CD8-positive, alpha-beta memory T cell (primary cell): ENCODE measurements around the gene CYGB. TPM values are rescaled to one million over a fixed set of nuclear protein-coding genes. Genes with fewer than 3 reads are reported as not detected.

ENCODE experiments used
- polyA plus RNA-seq: library from polyadenylated mRNA; unstranded; fragments of 300-500 nt; fragmentation: Illumina TruSeq; gene quantifications from one replicate; pipeline ENCODE4 v1.2.3, GENCODE V29; 2021
- total RNA-seq, 2 experiments: library from RNA; stranded (reverse); gene quantifications; one replicate each; pipeline ENCODE4 v1.2.3, GENCODE V29; 2021

Gene CYGB
- total and polyA plus RNA-seq, 3 experiments from 2014 or later: 0.23 TPM; not detected in 2

Other genes with a start within 250 kb of the CYGB start
- 1 to 10 TPM; 2.4 to 2.5 TPM for gene QRICH2, start 229.4 kb downstream of the CYGB start, total RNA-seq
- 0.22 TPM for gene QRICH2, start 229.4 kb downstream of the CYGB start, polyA plus RNA-seq
- gene PRPSAP1, start 183.8 kb downstream of the CYGB start, total RNA-seq: 10 to 100 TPM; 46.9 to 48.3 TPM
- 63.3 TPM for gene PRPSAP1, start 183.8 kb downstream of the CYGB start, polyA plus RNA-seq
- 10 to 100 TPM; 17.2 to 18.7 TPM for gene SPHK1, start 153.1 kb downstream of the CYGB start, total RNA-seq
- gene SPHK1, start 153.1 kb downstream of the CYGB start, polyA plus RNA-seq: 0.76 TPM
- 10 to 100 TPM; 33.6 to 35.0 TPM for gene UBE2O, start 84.6 kb downstream of the CYGB start, total RNA-seq
- 14.9 TPM for gene UBE2O, start 84.6 kb downstream of the CYGB start, polyA plus RNA-seq
- gene AANAT, start 70.1 kb downstream of the CYGB start, total RNA-seq: not detected
- gene AANAT, start 70.1 kb downstream of the CYGB start, polyA plus RNA-seq: not detected
- gene RHBDF2, start 36.3 kb downstream of the CYGB start, total RNA-seq: 10 to 100 TPM; 38.2 to 42.5 TPM
- 38.4 TPM for gene RHBDF2, start 36.3 kb downstream of the CYGB start, polyA plus RNA-seq
- under 1 TPM; 0.38 to 0.53 TPM for gene PRCD, start 2.3 kb upstream of the CYGB start, total RNA-seq
- gene PRCD, start 2.3 kb upstream of the CYGB start, polyA plus RNA-seq: 1.2 TPM
- 1 to 10 TPM in 1 of 2 experiments, under 1 TPM in 1; 0.83 to 1.0 TPM for gene ST6GALNAC2, start 48.2 kb upstream of the CYGB start, total RNA-seq
- gene ST6GALNAC2, start 48.2 kb upstream of the CYGB start, polyA plus RNA-seq: 2.9 TPM
- under 1 TPM in 1 of 2 experiments, not detected in 1; 0.46 TPM for gene ST6GALNAC1, start 106.0 kb upstream of the CYGB start, total RNA-seq
- 0.28 TPM for gene ST6GALNAC1, start 106.0 kb upstream of the CYGB start, polyA plus RNA-seq
- 10 to 100 TPM; 27.1 to 29.1 TPM for gene MXRA7, start 173.3 kb upstream of the CYGB start, total RNA-seq
- 30.6 TPM for gene MXRA7, start 173.3 kb upstream of the CYGB start, polyA plus RNA-seq
- 10 to 100 TPM; 62.7 to 66.8 TPM for gene JMJD6, start 188.9 kb upstream of the CYGB start, total RNA-seq
- gene JMJD6, start 188.9 kb upstream of the CYGB start, polyA plus RNA-seq: 37.1 TPM
- 10 to 100 TPM; 43.6 to 44.6 TPM for gene METTL23, start 189.1 kb upstream of the CYGB start, total RNA-seq
- 152 TPM for gene METTL23, start 189.1 kb upstream of the CYGB start, polyA plus RNA-seq
- 100 to 1,000 TPM; 626 to 630 TPM for gene SRSF2, start 199.6 kb upstream of the CYGB start, total RNA-seq
- gene SRSF2, start 199.6 kb upstream of the CYGB start, polyA plus RNA-seq: 111 TPM
- 10 to 100 TPM; 22.3 to 22.9 TPM for gene MFSD11, start 200.4 kb upstream of the CYGB start, total RNA-seq
- gene MFSD11, start 200.4 kb upstream of the CYGB start, polyA plus RNA-seq: 28.4 TPM